ENCODE results near the gene DRC7.
A peak's percentile ranks its signal among the peaks of the same experiment; 100 is the strongest.
"Not testable (repeated sequence)": the region's sequence is repeated elsewhere in the genome, so short reads cannot be mapped to it uniquely, and the experiment has no call there.

Gene DRC7

GRCh38 chr16:57713596-57713995 is 19.0 kb downstream of the DRC7 start:
- no peak for DNase-seq (ENCODE audit: low read depth)

GRCh38 chr16:57714047-57714446 is 19.4 kb downstream of the DRC7 start:
- no peak for DNase-seq (ENCODE audit: low read depth)

GRCh38 chr16:57720142-57720575 is 25.6 kb downstream of the DRC7 start:
- peak; percentile 36 for DNase-seq (ENCODE audit: low read depth)

GRCh38 chr16:57721356-57722209 is 27.0 kb downstream of the DRC7 start:
- DNase-seq (ENCODE audit: low read depth): no peak

GRCh38 chr16:57722210-57722499 is 27.5 kb downstream of the DRC7 start:
- no peak for DNase-seq (ENCODE audit: low read depth)

GRCh38 chr16:57722651-57723050 is 28.0 kb downstream of the DRC7 start:
- DNase-seq (ENCODE audit: low read depth): no peak

GRCh38 chr16:57723170-57723569 is 28.6 kb downstream of the DRC7 start:
- no peak for DNase-seq (ENCODE audit: low read depth)

- peak; percentile 65 for DNase-seq (ENCODE audit: low read depth)
These were observed 29.9 kb downstream of the DRC7 start for GRCh38 chr16:57724531-57724930.

GRCh38 chr16:57725151-57725550 is 30.5 kb downstream of the DRC7 start:
- no peak for DNase-seq (ENCODE audit: low read depth)

GRCh38 chr16:57725554-57725953 is 30.9 kb downstream of the DRC7 start:
- no peak for DNase-seq (ENCODE audit: low read depth)

GRCh38 chr16:57725976-57726375 is 31.4 kb downstream of the DRC7 start:
- no peak for DNase-seq (ENCODE audit: low read depth)

GRCh38 chr16:57726433-57726947 is 31.9 kb downstream of the DRC7 start:
- no peak for DNase-seq (ENCODE audit: low read depth)

GRCh38 chr16:57727610-57728009 is 33.0 kb downstream of the DRC7 start:
- DNase-seq (ENCODE audit: low read depth): no peak

- no peak for DNase-seq (ENCODE audit: low read depth)
These were observed 34.0 kb downstream of the DRC7 start for GRCh38 chr16:57728336-57729181.

GRCh38 chr16:57729182-57729484 is 34.5 kb downstream of the DRC7 start:
- DNase-seq (ENCODE audit: low read depth): no peak

GRCh38 chr16:57729852-57730251 is 35.2 kb downstream of the DRC7 start:
- DNase-seq (ENCODE audit: low read depth): not testable (repeated sequence)

- DNase-seq (ENCODE audit: low read depth): no peak
These were observed 36.4 kb downstream of the DRC7 start for GRCh38 chr16:57730771-57731730.

GRCh38 chr16:57732037-57732436 is 37.4 kb downstream of the DRC7 start:
- no peak for DNase-seq (ENCODE audit: low read depth)

- DNase-seq (ENCODE audit: low read depth): no peak
These were observed 38.1 kb downstream of the DRC7 start for GRCh38 chr16:57732714-57733113.

GRCh38 chr16:57734308-57734924 is 39.8 kb downstream of the DRC7 start:
- DNase-seq (ENCODE audit: low read depth): no peak

- DNase-seq (ENCODE audit: low read depth): peak; percentile 99
These were observed 40.5 kb downstream of the DRC7 start for GRCh38 chr16:57734925-57735754.
